Measurements from ENCODE around the gene SIAH1.

DNA sequence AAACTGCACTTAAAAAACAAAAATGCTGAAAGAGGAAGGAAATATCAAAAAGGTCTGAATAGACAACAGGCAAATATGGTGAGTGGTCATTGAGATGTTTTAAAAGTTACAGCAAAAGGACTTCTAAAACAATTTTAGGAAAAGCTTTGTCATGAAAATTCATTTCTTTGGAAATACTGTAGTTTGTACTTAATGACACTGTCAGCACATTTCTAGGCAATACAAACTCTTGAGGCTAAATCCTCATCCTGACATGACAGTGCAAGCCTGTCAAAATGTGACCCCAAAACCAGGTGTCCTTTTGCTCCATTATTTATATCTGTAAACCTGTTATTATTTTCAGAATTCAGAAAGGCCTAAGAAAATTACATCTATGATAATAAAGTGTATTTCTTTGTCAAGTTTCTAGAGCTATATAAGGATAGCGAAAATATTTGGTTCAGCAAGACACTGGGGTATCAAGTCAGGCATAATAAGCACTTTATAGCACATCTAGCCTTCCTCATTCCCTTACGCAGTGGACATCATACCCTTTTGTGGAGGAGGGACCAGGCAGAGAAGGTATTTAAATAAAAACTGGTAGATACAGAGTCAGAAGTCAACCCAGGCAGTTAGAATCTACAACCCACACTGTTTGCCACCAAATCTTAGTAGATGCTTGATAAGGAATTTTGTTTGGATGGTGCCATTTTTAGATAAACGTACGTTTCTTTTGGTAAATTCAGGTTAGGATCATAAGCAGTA is 28.4 kb downstream of the SIAH1 start:
- TF ChIP-seq POLR2AphosphoS5 (IDR thresholded peaks at IDR 0.05) (no peak), RAD21 (conservative IDR thresholded peaks at IDR 0.05) (no peak), REST (IDR thresholded peaks at IDR 0.05; ENCODE audit: borderline replicate concordance) (no peak), TAF1 (IDR thresholded peaks at IDR 0.05; ENCODE audit: low read depth) (no peak), EP300 (conservative IDR thresholded peaks at IDR 0.05; ENCODE audit: poor library complexity, severe bottlenecking) (no peak), EZH2 (IDR thresholded peaks at IDR 0.05; ENCODE audit: borderline replicate concordance, insufficient read depth, low read length, poor library complexity, severe bottlenecking) (no peak), MXI1 (conservative IDR thresholded peaks at IDR 0.05; ENCODE audit: poor library complexity, severe bottlenecking) (no peak)
- TF ChIP-seq, protein P1, sequence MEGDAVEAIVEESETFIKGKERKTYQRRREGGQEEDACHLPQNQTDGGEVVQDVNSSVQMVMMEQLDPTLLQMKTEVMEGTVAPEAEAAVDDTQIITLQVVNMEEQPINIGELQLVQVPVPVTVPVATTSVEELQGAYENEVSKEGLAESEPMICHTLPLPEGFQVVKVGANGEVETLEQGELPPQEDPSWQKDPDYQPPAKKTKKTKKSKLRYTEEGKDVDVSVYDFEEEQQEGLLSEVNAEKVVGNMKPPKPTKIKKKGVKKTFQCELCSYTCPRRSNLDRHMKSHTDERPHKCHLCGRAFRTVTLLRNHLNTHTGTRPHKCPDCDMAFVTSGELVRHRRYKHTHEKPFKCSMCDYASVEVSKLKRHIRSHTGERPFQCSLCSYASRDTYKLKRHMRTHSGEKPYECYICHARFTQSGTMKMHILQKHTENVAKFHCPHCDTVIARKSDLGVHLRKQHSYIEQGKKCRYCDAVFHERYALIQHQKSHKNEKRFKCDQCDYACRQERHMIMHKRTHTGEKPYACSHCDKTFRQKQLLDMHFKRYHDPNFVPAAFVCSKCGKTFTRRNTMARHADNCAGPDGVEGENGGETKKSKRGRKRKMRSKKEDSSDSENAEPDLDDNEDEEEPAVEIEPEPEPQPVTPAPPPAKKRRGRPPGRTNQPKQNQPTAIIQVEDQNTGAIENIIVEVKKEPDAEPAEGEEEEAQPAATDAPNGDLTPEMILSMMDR (IDR thresholded peaks at IDR 0.05; ENCODE audit: poor library complexity, severe bottlenecking): no peak

Data from neural cell (in vitro differentiated cells).